A673 (cell line): ENCODE results near the gene DCAF7. TPM values are rescaled to one million over a fixed set of nuclear protein-coding genes. Genes with fewer than 3 reads are reported as not detected.

ENCODE experiments used
- BruUV-seq: library from RNA; stranded (reverse); fragments of 400-500 nt; replicated peaks from 2 replicates; lab custom pipeline; 2021; lab: Mats Ljungman, UMichigan
- CTCF ChIA-PET: fragments of 300-600 bp; sonication (Branson Sonifier 250); formaldehyde crosslinking; loops from one replicate; lab custom pipeline; 2022; ENCODE audit warnings: antibody characterized with exemption; lab: Charles Lee
- POLR2A ChIA-PET: fragments of 300-600 bp; sonication (Branson Sonifier 250); formaldehyde crosslinking; loops from one replicate; lab custom pipeline; 2022; ENCODE audit warnings: antibody characterized with exemption; ENCODE audit not compliant: low non-redundant PET; lab: Charles Lee
- DNase-seq: peaks from one replicate; pipeline ENCODE4 v3.0.0-alpha.2; 2015; ENCODE audit warnings: low spot score
- H3K27ac ChIP-seq: fragments of 200-600 bp; sonication (generic); 2 replicates; pipeline ENCODE4 v1.5.1; 2016; ENCODE audit warnings: mixed run types, low read depth, mild to moderate bottlenecking, mixed read lengths, antibody characterized with exemption, low read length; ENCODE audit not compliant: poor library complexity, severe bottlenecking
- H3K27me3 ChIP-seq: fragments of 200-600 bp; sonication (generic); replicated peaks from 2 replicates; pipeline ENCODE4 v1.6.1; 2017; ENCODE audit warnings: mixed run types, low read depth, mild to moderate bottlenecking, mixed read lengths, antibody characterized with exemption, low read length; ENCODE audit not compliant: insufficient read depth, poor library complexity
- H3K36me3 ChIP-seq: fragments of 200-600 bp; sonication (generic); 2 replicates; pipeline ENCODE4 v1.6.1; 2016; ENCODE audit warnings: mixed run types, mild to moderate bottlenecking, mixed read lengths, antibody characterized with exemption, low read length; ENCODE audit not compliant: insufficient read depth, poor library complexity, severe bottlenecking
- H3K4me1 ChIP-seq: fragments of 200-600 bp; sonication (generic); 2 replicates; pipeline ENCODE4 v1.6.1; 2017; ENCODE audit warnings: mixed run types, mild to moderate bottlenecking, mixed read lengths, antibody characterized with exemption, low read length; ENCODE audit not compliant: insufficient read depth, poor library complexity, severe bottlenecking
- H3K4me3 ChIP-seq: fragments of 200-600 bp; sonication (generic); 2 replicates; pipeline ENCODE4 v1.5.1; 2016; ENCODE audit warnings: low read depth, mixed run types, mild to moderate bottlenecking, mixed read lengths, low read length; ENCODE audit not compliant: poor library complexity, severe bottlenecking
- H3K9me3 ChIP-seq: fragments of 200-600 bp; sonication (generic); 2 replicates; pipeline ENCODE4 v1.6.1; 2016; ENCODE audit warnings: mixed run types, low read depth, mild to moderate bottlenecking, mixed read lengths, antibody characterized with exemption, low read length; ENCODE audit not compliant: poor library complexity, severe bottlenecking
- CTCF ChIP-seq: fragments of 300-800, 200-600 bp; sonication (generic); conservative IDR thresholded peaks from 2 replicates; pipeline ENCODE4 v1.5.1; 2017; ENCODE audit warnings: low read depth, mild to moderate bottlenecking, antibody characterized with exemption, low read length, moderate library complexity, mixed read lengths
- EZH2 ChIP-seq: fragments of 200-600 bp; sonication (generic); IDR thresholded peaks from 2 replicates; pipeline ENCODE4 v1.6.1; 2017; ENCODE audit warnings: borderline replicate concordance, low read depth, mild to moderate bottlenecking, mixed read lengths, antibody characterized with exemption, low read length; ENCODE audit not compliant: poor library complexity, severe bottlenecking
- intact Hi-C: fragments of 100-400 bp; cut with micrococcal nuclease; formaldehyde crosslinking; loops from one replicate; pipeline ENCODE4 v1.10.0; 2022; ENCODE audit not compliant: unreplicated experiment
- total RNA-seq: library from RNA; stranded (reverse); gene quantifications from 2 replicates; pipeline ENCODE4 v1.2.3, GENCODE V29; 2021

DCAF7 gene
- total RNA-seq, 1 experiment from 2014 or later: 116 TPM

GRCh38 chr17:63621684-63622573, 71.7 kb downstream of the DCAF7 start, which contains the start of gene MAP3K3:
MAP3K3 (plus strand) TSS chr17:63622417; CDS start chr17:63622760, 343 bp downstream.
- peak within 1 kb of the TSS; percentile 80 for H3K27ac ChIP-seq
- H3K9me3 ChIP-seq: no peaks in the 10 kb centered on the region
- ChIA-PET CTCF (interaction anchor here (1.0 to 1.4 kb wide), 4 partner anchors 10 to 212 kb away, joined by 3 to 18 read pairs (median 4); no protein-coding TSS in a partner anchor), POLR2A (interaction anchor here (0.6 to 0.7 kb wide), 2 partner anchors 192 to 877 kb away, joined by 5 to 15 read pairs; no protein-coding TSS in a partner anchor)
- H3K27me3 ChIP-seq: no peaks in the 10 kb centered on the region
- peak; percentile 100 for DNase-seq
- no peak for TF ChIP-seq CTCF
- no peak for TF ChIP-seq EZH2
- H3K4me3 ChIP-seq: peak within 1 kb of the TSS; percentile 75
- intact Hi-C loops: loop anchor here (5.0 kb wide), 2 partner anchors 55 to 75 kb away; no protein-coding TSS in a partner anchor
- H3K36me3 ChIP-seq: no peaks in the 10 kb centered on the region
- BruUV-seq: no TSS peak
- peaks cover 14% of the 10 kb centered on the region for H3K4me1 ChIP-seq

GRCh38 chr17:63622574-63623390, 72.5 kb downstream of the DCAF7 start:
- H3K27ac ChIP-seq: peak overlapping the region; percentile 57
- intact Hi-C loops: loop anchor here (5.0 kb wide), 2 partner anchors 55 to 75 kb away; no protein-coding TSS in a partner anchor
- no TSS peak for BruUV-seq
- TF ChIP-seq CTCF (no peak), EZH2 (no peak)
- H3K9me3 ChIP-seq: no peaks in the 10 kb centered on the region
- peak overlapping the region; percentile 75 for H3K4me3 ChIP-seq
- H3K36me3 ChIP-seq: no peaks in the 10 kb centered on the region
- H3K27me3 ChIP-seq: no peaks in the 10 kb centered on the region
- ChIA-PET POLR2A (no interaction called here), CTCF (interaction anchor here (1.2 to 1.4 kb wide), 4 partner anchors 11 to 211 kb away, joined by 3 to 18 read pairs (median 3); no protein-coding TSS in a partner anchor)
- H3K4me1 ChIP-seq: peaks cover 17% of the 10 kb centered on the region
- peak; percentile 60 for DNase-seq
